ENCODE data around the gene SYNPO2L.
"Not testable (repeated sequence)": the region's sequence is repeated elsewhere in the genome, so short reads cannot be mapped to it uniquely, and the experiment has no call there.

The SYNPO2L gene

GRCh38 chr10:73620974-73621373, 34.9 kb downstream of the SYNPO2L start:
- DNase-seq (ENCODE audit: low read depth), result not testable (repeated sequence)

GRCh38 chr10:73617143-73617542, 38.7 kb downstream of the SYNPO2L start:
- not testable (repeated sequence) for DNase-seq (ENCODE audit: low read depth)

- DNase-seq (ENCODE audit: low read depth), result no peak
Measured at GRCh38 chr10:73614720-73615119, 41.1 kb downstream of the SYNPO2L start.

- no peak for DNase-seq (ENCODE audit: low read depth)
Measured at GRCh38 chr10:73609116-73609515, 46.7 kb downstream of the SYNPO2L start.

GRCh38 chr10:73601486-73601921, 54.3 kb downstream of the SYNPO2L start:
- no peak for DNase-seq (ENCODE audit: low read depth)

- DNase-seq (ENCODE audit: low read depth), result no peak
Measured at GRCh38 chr10:73597346-73597745, 58.5 kb downstream of the SYNPO2L start.
